K562 (cell line): Measurements from ENCODE around the gene OGFR. TPM values are rescaled to one million over a fixed set of nuclear protein-coding genes. Genes with fewer than 3 reads are reported as not detected.

Experiments used
- ATAC-seq: fragments of 200-7000 bp; cut with Tn5 transposase; 3 replicates; pipeline ENCODE4 v1.9.1; 2020; ENCODE audit warnings: moderate library complexity
- BruUV-seq: library from RNA; stranded (reverse); fragments of 400-500 nt; replicated peaks from 2 replicates; lab custom pipeline; 2021; lab: Mats Ljungman, UMichigan
- CTCF ChIA-PET: fragments of 300-600 bp; formaldehyde crosslinking; extraction: SDS; loops from one replicate; lab custom pipeline; 2021; ENCODE audit warnings: low intra/inter-chr PET ratio; lab: Yijun Ruan, JAX
- POLR2A ChIA-PET: fragments of 300-600, 350-650 bp; sonication (Branson Sonifier 250); formaldehyde crosslinking; extraction: SDS; loops from one replicate; lab custom pipeline; 2021; ENCODE audit warnings: antibody characterized with exemption, inconsistent platforms; lab: Yijun Ruan, JAX
- DNase-seq, 4 experiments: peaks; one replicate each; pipeline versions ENCODE4 v3.0.0 to v3.0.0-alpha.2; 2011 to 2018; ENCODE audit warnings: low spot score in 3 of 4, mixed read lengths in 3 of 4; ENCODE audit errors: extremely low read depth in 1 of 4
- FAIRE-seq: peaks from 2 replicates; lab custom pipeline; 2011; peaks lifted over from hg19 to GRCh38; lab: Jason Lieb, UNC
- H2AFZ ChIP-seq: 2 replicates; pipeline ENCODE4 v1.6.0; 2011; ENCODE audit warnings: low read depth, low read length, control low read depth, inconsistent platforms
- H3K27ac ChIP-seq: fragments of 200-600 bp; 3 replicates; pipeline ENCODE4 v1.8.0; 2011; ENCODE audit warnings: low read depth, mild to moderate bottlenecking, control low read depth, inconsistent platforms, low read length, moderate library complexity, mixed read lengths; ENCODE audit errors: extremely low read depth
- H3K27me3 ChIP-seq, 2 experiments: fragments of 300-600 bp in 1 of 2; 2 replicates in 1 of 2; 3 replicates in 1 of 2; pipeline versions ENCODE4 v1.6.0 to v1.8.0; 2011; ENCODE audit warnings: inconsistent platforms in 2 of 2, low read length in 2 of 2, mild to moderate bottlenecking in 1 of 2, mixed read lengths in 1 of 2, moderate library complexity in 1 of 2; ENCODE audit not compliant: control insufficient read depth in 2 of 2, insufficient read depth in 2 of 2
- H3K36me3 ChIP-seq: fragments of 300-600 bp; 3 replicates; pipeline ENCODE4 v1.8.0; 2011; ENCODE audit warnings: mild to moderate bottlenecking, low read length, inconsistent platforms; ENCODE audit not compliant: control insufficient read depth, insufficient read depth
- H3K4me1 ChIP-seq, 2 experiments: fragments of 200-600 bp in 1 of 2; replicated peaks in 1 of 2; 2 replicates in 1 of 2; 3 replicates in 1 of 2; pipeline versions ENCODE4 v1.5.1 to v1.8.0; 2011; ENCODE audit warnings: inconsistent platforms in 2 of 2, low read length in 2 of 2, mild to moderate bottlenecking in 1 of 2, mixed read lengths in 1 of 2, moderate library complexity in 1 of 2; ENCODE audit not compliant: control insufficient read depth in 2 of 2, insufficient read depth in 2 of 2
- H3K4me2 ChIP-seq: 2 replicates; pipeline ENCODE4 v1.6.1; 2011; ENCODE audit warnings: low read length, control low read depth, inconsistent platforms, mixed read lengths; ENCODE audit not compliant: insufficient read depth
- H3K4me3 ChIP-seq: fragments of 200-600 bp; sonication (generic), shearing (Covaris generic); 2 replicates; pipeline ENCODE4 v1.5.1; 2016; ENCODE audit warnings: control low read depth, inconsistent platforms
- H3K79me2 ChIP-seq: fragments of 200-600 bp; 3 replicates; pipeline ENCODE4 v1.8.0; 2011; ENCODE audit warnings: low read length, inconsistent platforms; ENCODE audit not compliant: control insufficient read depth, insufficient read depth
- H3K9ac ChIP-seq, 2 experiments: 2 replicates each; pipeline versions ENCODE4 v1.6.0 to v1.6.1; 2011; ENCODE audit warnings: low read depth in 2 of 2, low read length in 2 of 2, control low read depth in 1 of 2, inconsistent platforms in 1 of 2, mild to moderate bottlenecking in 1 of 2, mixed read lengths in 1 of 2; ENCODE audit not compliant: insufficient read depth in 1 of 2
- H3K9me1 ChIP-seq: one replicate; pipeline ENCODE4 v1.6.0; 2011; ENCODE audit warnings: inconsistent platforms, mild to moderate bottlenecking, low read length, moderate library complexity; ENCODE audit not compliant: control insufficient read depth, insufficient read depth
- H3K9me3 ChIP-seq: replicated peaks from 2 replicates; pipeline ENCODE4 v1.5.1; 2011; ENCODE audit warnings: low read depth, low read length, inconsistent platforms; ENCODE audit not compliant: control insufficient read depth, insufficient read depth
- H4K20me1 ChIP-seq: replicated peaks from 2 replicates; pipeline ENCODE4 v1.6.1; 2011; ENCODE audit warnings: low read length, inconsistent platforms, mixed read lengths; ENCODE audit not compliant: control insufficient read depth, insufficient read depth
- AFF1 ChIP-seq, 2 experiments: fragments of 450-650 bp; IDR thresholded peaks; 2 replicates each; pipeline ENCODE4 v1.6.1; 2018; ENCODE audit warnings: mild to moderate bottlenecking in 2 of 2, low read depth in 1 of 2; ENCODE audit not compliant: partially characterized antibody in 2 of 2
- ATF7 ChIP-seq: fragments of 450-650 bp; IDR thresholded peaks from 2 replicates; pipeline ENCODE4 v1.7.1; 2014; ENCODE audit warnings: mild to moderate bottlenecking, moderate library complexity
- BCOR ChIP-seq: fragments of 450-650 bp; IDR thresholded peaks from 2 replicates; pipeline ENCODE4 v1.6.1; 2016
- BRF1 ChIP-seq: IDR thresholded peaks from 3 replicates; pipeline ENCODE4 v1.6.1; 2011; ENCODE audit warnings: borderline replicate concordance, mild to moderate bottlenecking; ENCODE audit not compliant: insufficient read length; ENCODE audit errors: extremely low read depth
- CHCHD3 ChIP-seq: fragments of 250-450 bp; sonication (Bioruptor Pico); IDR thresholded peaks from 2 replicates; pipeline ENCODE4 v2.1.2; 2022; ENCODE audit warnings: mild to moderate bottlenecking
- DMBX1 ChIP-seq: fragments of 250-450 bp; sonication (Bioruptor Pico); IDR thresholded peaks from 2 replicates; pipeline ENCODE4 v1.8.0; 2022; ENCODE audit warnings: inconsistent platforms, mild to moderate bottlenecking, moderate library complexity, borderline replicate concordance
- ESRRA ChIP-seq: fragments of 450-650 bp; IDR thresholded peaks from 2 replicates; pipeline ENCODE4 v1.6.1; 2014; ENCODE audit warnings: low read depth, mild to moderate bottlenecking, moderate library complexity, borderline replicate concordance
- ESRRB ChIP-seq: fragments of 250-450 bp; sonication (Bioruptor Pico); IDR thresholded peaks from 2 replicates; pipeline ENCODE4 v1.5.0; 2020; ENCODE audit warnings: mild to moderate bottlenecking, moderate library complexity, borderline replicate concordance
- IRF2 ChIP-seq: sonication (generic); formaldehyde crosslinking; IDR thresholded peaks from 2 replicates; pipeline ENCODE4 v1.8.1; 2022; ENCODE audit warnings: mild to moderate bottlenecking, missing genetic modification reagents
- KDM2B ChIP-seq: fragments of 250-450 bp; sonication (Bioruptor Pico); IDR thresholded peaks from 2 replicates; pipeline ENCODE4 v1.8.0; 2021; ENCODE audit warnings: mild to moderate bottlenecking, moderate library complexity
- MAZ ChIP-seq, 2 experiments: fragments of 450-650 bp in 1 of 2; sonication (generic) in 1 of 2; formaldehyde crosslinking; IDR thresholded peaks in 1 of 2; conservative IDR thresholded peaks in 1 of 2; 2 replicates each; pipeline versions ENCODE4 v1.4.0 to v1.5.0; 2020; ENCODE audit warnings: mild to moderate bottlenecking in 1 of 2, missing genetic modification reagents in 1 of 2
- NFXL1 ChIP-seq: fragments of 450-650 bp; formaldehyde crosslinking; IDR thresholded peaks from 2 replicates; pipeline ENCODE4 v1.4.0; 2021; ENCODE audit warnings: mild to moderate bottlenecking
- POLR2AphosphoS5 ChIP-seq: IDR thresholded peaks from 2 replicates; pipeline ENCODE4 v1.6.1; 2011; ENCODE audit warnings: mild to moderate bottlenecking, low read depth, low read length, moderate library complexity; ENCODE audit not compliant: control insufficient read depth, insufficient read depth
- RBM17 ChIP-seq: fragments of 200-400 bp; formaldehyde crosslinking; IDR thresholded peaks from 2 replicates; pipeline ENCODE4 v1.6.1; 2017; ENCODE audit warnings: low read depth, mild to moderate bottlenecking, low read length, borderline replicate concordance
- YBX1 ChIP-seq: fragments of 450-650 bp; IDR thresholded peaks from 2 replicates; pipeline ENCODE4 v1.7.1; 2016; ENCODE audit warnings: mild to moderate bottlenecking
- ZBTB2 ChIP-seq: fragments of 450-650 bp; IDR thresholded peaks from 2 replicates; pipeline ENCODE4 v1.6.1; 2016; ENCODE audit warnings: antibody characterized with exemption
- ZBTB5 ChIP-seq: fragments of 450-650 bp; IDR thresholded peaks from 2 replicates; pipeline ENCODE4 v1.6.1; 2017; ENCODE audit warnings: antibody characterized with exemption
- WGBS: fragments of 100-300 bp; shearing (Covaris generic); methylation state at CpG from one replicate; pipeline ENCODE4 v1.1.6; 2016; ENCODE audit warnings: low coverage, mixed read lengths; ENCODE audit not compliant: insufficient coverage; ENCODE audit errors: missing lambda C conversion rate; 5-methylcytosine and 5-hydroxymethylcytosine counted together
- in situ Hi-C: fragments of 300-500 bp; cut with MboI; formaldehyde crosslinking; loops from 4 replicates; pipeline ENCODE4 v1.15.0; 2018; ENCODE audit warnings: inconsistent platforms, mixed read lengths
- intact Hi-C: fragments of 100-400 bp; cut with micrococcal nuclease; formaldehyde crosslinking; loops from 2 replicates; pipeline ENCODE4 v1.14.2; 2022
- polyA plus RNA-seq, 8 experiments: library from polyadenylated mRNA; depleted of rRNA in 4 of 8; stranded (reverse) in 5 of 8; unstranded in 3 of 8; fragments of >200 nt; fragmentation: Nextera tagmentation in 2 of 8; fragmentation: Illumina TruSeq in 1 of 8; extraction: Ambion mirVana in 2 of 8; extraction: Trizol in 1 of 8; gene quantifications; 2 replicates each; pipeline versions ENCODE4 v1.2.1 to v1.2.3, GENCODE V29; 2011 to 2014; ENCODE audit warnings: inconsistent platforms in 1 of 8, missing spikeins in 1 of 8
- total RNA-seq, 7 experiments: library from RNA; depleted of rRNA in 6 of 7; stranded (reverse); fragments of >200 nt in 6 of 7; fragmentation: Illumina TruSeq in 2 of 7; extraction: Trizol in 2 of 7; gene quantifications; 2 replicates each; pipeline versions ENCODE4 v1.2.1 to v1.2.3, GENCODE V29; 2011 to 2021; ENCODE audit warnings: low replicate concordance in 1 of 7

OGFR gene
- total and polyA plus RNA-seq, 9 of the 15 experiments (the other 6 are each of a cell fraction or from before 2014, with no cell fraction given), result 0.39 to 56.3 (median 17.5) TPM

- H3K79me2 ChIP-seq, result no peaks in the 10 kb centered on the region
- H3K9me1 ChIP-seq, result no peaks in the 10 kb centered on the region
- no peaks in the 10 kb centered on the region for H4K20me1 ChIP-seq
- H2AFZ ChIP-seq, result no peak overlapping the region
- no peaks in the 10 kb centered on the region for H3K9me3 ChIP-seq
- in situ Hi-C loops, result no loop called here
- H3K4me3 ChIP-seq, result no peak overlapping the region
- ChIA-PET CTCF (no interaction called here), POLR2A (interaction anchor here (0.7 to 1.0 kb wide), 2 partner anchors 11 to 952 kb away, joined by 3 to 4 read pairs; no protein-coding TSS in a partner anchor)
- WGBS, result 71% methylated on average over 8 of the region's 8 CpGs
- no peak overlapping the region for H3K9ac ChIP-seq
- no TSS peak for BruUV-seq
- peaks cover 6 to 37% of the 10 kb centered on the region in 2 experiments; a peak in 4 of 5 replicates for H3K4me1 ChIP-seq
- H3K4me2 ChIP-seq, result no peak overlapping the region
- intact Hi-C loops, result no loop called here
- no peaks in the 10 kb centered on the region for H3K36me3 ChIP-seq
- no peak for FAIRE-seq
- peaks cover 0 to 9% of the 10 kb centered on the region in 2 experiments; a peak in 2 of 5 replicates for H3K27me3 ChIP-seq
- DNase-seq, result no peak
- no peak for TF ChIP-seq ZBTB2
- TF ChIP-seq BRF1, result no peak
- no peak for TF ChIP-seq ATF7
- no peak for TF ChIP-seq KDM2B (CRISPR knock-in tag)
- no peak for TF ChIP-seq POLR2AphosphoS5
- TF ChIP-seq ESRRA, result no peak
- no peak for TF ChIP-seq DMBX1 (CRISPR knock-in tag)
- no peak for TF ChIP-seq BCOR
- no peak for TF ChIP-seq AFF1 (IDR thresholded peaks at IDR 0.05; ENCODE audit: low read depth in 1 of 2, partially characterized antibody in 2 of 2)
- no peak for TF ChIP-seq RBM17
- TF ChIP-seq ESRRB (CRISPR knock-in tag), result no peak
- no peak for TF ChIP-seq CHCHD3 (CRISPR knock-in tag)
- no peak for TF ChIP-seq MAZ (CRISPR knock-in tag; conservative IDR thresholded peaks at IDR 0.05 in 1 of 2, IDR thresholded peaks at IDR 0.05 in 1 of 2)
- no peak for TF ChIP-seq YBX1
- TF ChIP-seq IRF2, result no peak
- no peak for TF ChIP-seq NFXL1
- TF ChIP-seq ZBTB5, result no peak
- no peak for ATAC-seq
- H3K27ac ChIP-seq, result no peak overlapping the region
These were observed 34.6 kb downstream of the OGFR start for GRCh38 chr20:62839261-62839660.
